Myometrial cell (primary cell): ENCODE results near the gene TMPRSS12. TPM values are rescaled to one million over a fixed set of nuclear protein-coding genes. Genes with fewer than 3 reads are reported as not detected.

Experiments used
- total RNA-seq: library from RNA; depleted of rRNA; stranded (reverse); fragments of >200 nt; gene quantifications from 2 replicates; pipeline ENCODE4 v1.2.3, GENCODE V29; 2015

The TMPRSS12 gene, protein sequence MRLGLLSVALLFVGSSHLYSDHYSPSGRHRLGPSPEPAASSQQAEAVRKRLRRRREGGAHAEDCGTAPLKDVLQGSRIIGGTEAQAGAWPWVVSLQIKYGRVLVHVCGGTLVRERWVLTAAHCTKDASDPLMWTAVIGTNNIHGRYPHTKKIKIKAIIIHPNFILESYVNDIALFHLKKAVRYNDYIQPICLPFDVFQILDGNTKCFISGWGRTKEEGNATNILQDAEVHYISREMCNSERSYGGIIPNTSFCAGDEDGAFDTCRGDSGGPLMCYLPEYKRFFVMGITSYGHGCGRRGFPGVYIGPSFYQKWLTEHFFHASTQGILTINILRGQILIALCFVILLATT
- total RNA-seq, result not detected in 2 replicates

GRCh38 chr12:50842637-50843493 is at the start of gene TMPRSS12:
TSS of gene TMPRSS12 (plus strand) at chr12:50842926. CDS start at chr12:50842965, 39 bp downstream.

Other genes starting within 250 kb of the TMPRSS12 start
- 25.7 and 26.1 TPM in 2 replicates for gene ATF1, start 78.8 kb upstream of the TMPRSS12 start, total RNA-seq
- gene HIGD1C, start 109.6 kb downstream of the TMPRSS12 start, total RNA-seq, result not detected in 2 replicates
- gene SLC11A2, start 183.5 kb downstream of the TMPRSS12 start, total RNA-seq, result 16.1 and 21.9 TPM in 2 replicates
- gene LETMD1, start 205.4 kb downstream of the TMPRSS12 start, total RNA-seq, result 34.3 and 46.1 TPM in 2 replicates
- gene CSRNP2, start 240.7 kb downstream of the TMPRSS12 start, total RNA-seq, result 12.1 and 14.5 TPM in 2 replicates